Measurements from ENCODE around the gene ADAMTSL3. TPM values are rescaled to one million over a fixed set of nuclear protein-coding genes. Genes with fewer than 3 reads are reported as not detected.

The ADAMTSL3 gene
- total RNA-seq, 1 experiment from 2014 or later = 0.05 TPM

GRCh38 chr15:83955806-83956265 is 301.9 kb downstream of the ADAMTSL3 start:
- ATAC-seq = no peak
- CTCF ChIA-PET = interaction anchor here (1.2 kb wide), 1 partner anchor 19 kb away, joined by 4 read pairs; no protein-coding TSS in a partner anchor
- intact Hi-C loops (cut with micrococcal nuclease) = no loop called here

GRCh38 chr15:83956887-83957286 is 303.0 kb downstream of the ADAMTSL3 start:
- Histone ChIP-seq H3K36me3 (ENCODE audit: control insufficient read depth in 1 of 2, insufficient read depth in 2 of 2, low read length in 2 of 2) (no peaks in the 10 kb centered on the region), H3K4me2 (ENCODE audit: low read length) (no peak overlapping the region), H2AFZ (ENCODE audit: low read depth, low read length, poor library complexity, severe bottlenecking) (no peak overlapping the region), H3K4me3 (replicated peaks in 1 of 2; ENCODE audit: low read depth in 1 of 2, low read length in 2 of 2) (no peak overlapping the region), H3K27me3 (ENCODE audit: insufficient read depth, low read length) (no peaks in the 10 kb centered on the region), H3K4me1 (ENCODE audit: control insufficient read depth in 1 of 2, insufficient read depth in 2 of 2, low read length in 2 of 2) (no peaks in the 10 kb centered on the region), H3K27ac (ENCODE audit: low read depth, low read length) (no peak overlapping the region), H3K9ac (ENCODE audit: low read length) (no peak overlapping the region), H4K20me1 (ENCODE audit: insufficient read depth) (no peaks in the 10 kb centered on the region), H3K79me2 (ENCODE audit: insufficient read depth, low read length) (no peaks in the 10 kb centered on the region), H3K9me3 (ENCODE audit: control insufficient read depth in 1 of 2, insufficient read depth in 1 of 2, low read depth in 1 of 2, low read length in 2 of 2) (no peaks in the 10 kb centered on the region), H3K9me2 (ENCODE audit: insufficient read depth) (no peaks in the 10 kb centered on the region)
- TF ChIP-seq SIN3A (IDR thresholded peaks at IDR 0.05; ENCODE audit: low read depth) (no peak), EZH2 (IDR thresholded peaks at IDR 0.05) (no peak), ELF1 (IDR thresholded peaks at IDR 0.05; ENCODE audit: borderline replicate concordance, low read depth) (no peak), ATF3 (IDR thresholded peaks at IDR 0.05) (no peak), CEBPB (IDR thresholded peaks at IDR 0.05; ENCODE audit: low read depth) (no peak), ZFX (IDR thresholded peaks at IDR 0.05) (no peak), YY1 (IDR thresholded peaks at IDR 0.05; ENCODE audit: extremely low read depth, insufficient replicate concordance, low read depth, low read length) (no peak), FOSL1 (IDR thresholded peaks at IDR 0.05; ENCODE audit: low read depth) (no peak), EZH2phosphoT487 (IDR thresholded peaks at IDR 0.05; ENCODE audit: borderline replicate concordance) (no peak), POLR2A (IDR thresholded peaks at IDR 0.05; ENCODE audit: borderline replicate concordance, extremely low read depth, insufficient read depth, insufficient read length) (no peak), MAX (IDR thresholded peaks at IDR 0.05) (no peak), TCF7L2 (IDR thresholded peaks at IDR 0.05; ENCODE audit: borderline replicate concordance, extremely low read depth, insufficient read depth, insufficient read length) (no peak)
- DNase-seq (ENCODE audit: low read depth, low spot score) (no peak), ATAC-seq (no peak)
- ChIA-PET RAD21 (ENCODE audit: low non-redundant PET in 1 of 2, low total read pairs in 2 of 2, uncharacterized antibody in 2 of 2, unreplicated experiment in 2 of 2) (no interaction called here), CTCF (no interaction called here), POLR2A (no interaction called here)
- no TSS peak for BruUV-seq (replicated peaks)
- intact Hi-C loops (cut with micrococcal nuclease) = no loop called here

More at GRCh38 chr15:83955806-83956265, 301.9 kb downstream of the ADAMTSL3 start:
- Histone ChIP-seq H3K4me2 (ENCODE audit: low read length) (no peak overlapping the region), H3K9me2 (ENCODE audit: insufficient read depth) (no peaks in the 10 kb centered on the region), H3K4me3 (replicated peaks in 1 of 2; ENCODE audit: low read depth in 1 of 2, low read length in 2 of 2) (no peak overlapping the region), H3K36me3 (ENCODE audit: control insufficient read depth in 1 of 2, insufficient read depth in 2 of 2, low read length in 2 of 2) (no peaks in the 10 kb centered on the region), H3K27ac (ENCODE audit: low read depth, low read length) (no peak overlapping the region), H3K9ac (ENCODE audit: low read length) (no peak overlapping the region), H3K4me1 (ENCODE audit: control insufficient read depth in 1 of 2, insufficient read depth in 2 of 2, low read length in 2 of 2) (no peaks in the 10 kb centered on the region), H4K20me1 (ENCODE audit: insufficient read depth) (no peaks in the 10 kb centered on the region), H3K27me3 (ENCODE audit: insufficient read depth, low read length) (no peaks in the 10 kb centered on the region), H3K9me3 (ENCODE audit: control insufficient read depth in 1 of 2, insufficient read depth in 1 of 2, low read depth in 1 of 2, low read length in 2 of 2) (no peaks in the 10 kb centered on the region), H2AFZ (ENCODE audit: low read depth, low read length, poor library complexity, severe bottlenecking) (no peak overlapping the region), H3K79me2 (ENCODE audit: insufficient read depth, low read length) (no peaks in the 10 kb centered on the region)
- no peak for TF ChIP-seq JUND (IDR thresholded peaks at IDR 0.05)
- no peak for TF ChIP-seq CEBPB (IDR thresholded peaks at IDR 0.05; ENCODE audit: low read depth)
- ChIA-PET RAD21 (ENCODE audit: low non-redundant PET in 1 of 2, low total read pairs in 2 of 2, uncharacterized antibody in 2 of 2, unreplicated experiment in 2 of 2) (no interaction called here), POLR2A (no interaction called here)
- BruUV-seq (replicated peaks) = no TSS peak
- DNase-seq (ENCODE audit: low read depth, low spot score) = no peak

Measured in HCT116 (cell line).